ENCODE results near the gene ALKBH3.

GRCh38 chr11:43880640-43881159 is at the start of gene ALKBH3:
- peak; percentile 79 for TF ChIP-seq EZH2 (IDR thresholded peaks at IDR 0.05)
- TF ChIP-seq CTCF (IDR thresholded peaks at IDR 0.05): no peak
